ENCODE results near the gene PIGS.
"Not testable (repeated sequence)": the region's sequence is repeated elsewhere in the genome, so short reads cannot be mapped to it uniquely, and the experiment has no call there.

The PIGS gene

GRCh38 chr17:28530250-28530649, 41.1 kb downstream of the PIGS start:
- no peak for DNase-seq (ENCODE audit: low read depth, low spot score)

- DNase-seq (ENCODE audit: low read depth, low spot score) = no peak
These were observed 42.3 kb downstream of the PIGS start for GRCh38 chr17:28529013-28529400.

DNA sequence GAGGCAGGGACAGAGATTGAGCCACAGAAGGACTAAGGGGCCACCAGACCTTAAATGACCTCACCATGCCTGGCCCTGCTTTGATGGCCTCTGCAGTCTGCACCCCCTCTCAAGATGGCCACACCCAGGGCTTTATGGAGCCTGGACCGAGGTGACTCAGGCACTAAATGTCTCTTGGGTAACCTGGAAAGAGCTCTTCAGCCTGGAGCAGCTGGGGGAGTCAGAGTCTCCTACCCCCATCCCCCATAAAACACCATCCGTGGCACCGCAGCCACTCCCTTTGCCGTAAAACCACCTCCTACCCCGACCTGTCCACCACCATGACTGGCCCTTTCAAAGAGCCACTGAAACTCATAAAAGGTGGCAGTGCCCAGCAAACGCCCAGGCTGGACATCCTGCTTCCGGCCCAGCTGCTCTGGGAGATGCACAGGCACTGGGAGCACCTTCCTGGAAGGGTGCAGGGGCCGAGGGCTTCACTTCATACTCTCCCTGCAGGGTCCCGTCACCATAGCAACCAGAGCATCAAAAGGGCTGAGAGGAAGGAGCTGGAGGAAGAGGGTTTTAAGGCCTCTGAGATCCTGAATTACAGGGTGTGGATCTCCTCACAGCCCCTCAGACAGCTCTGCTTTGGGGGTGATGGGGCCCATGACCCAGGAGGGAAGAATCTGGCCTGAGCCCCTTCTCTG, 42.9 kb downstream of the PIGS start:
- no peak for DNase-seq (ENCODE audit: low read depth, low spot score)

- DNase-seq (ENCODE audit: low read depth, low spot score) = no peak
These were observed 43.5 kb downstream of the PIGS start for GRCh38 chr17:28527859-28528258.

DNA sequence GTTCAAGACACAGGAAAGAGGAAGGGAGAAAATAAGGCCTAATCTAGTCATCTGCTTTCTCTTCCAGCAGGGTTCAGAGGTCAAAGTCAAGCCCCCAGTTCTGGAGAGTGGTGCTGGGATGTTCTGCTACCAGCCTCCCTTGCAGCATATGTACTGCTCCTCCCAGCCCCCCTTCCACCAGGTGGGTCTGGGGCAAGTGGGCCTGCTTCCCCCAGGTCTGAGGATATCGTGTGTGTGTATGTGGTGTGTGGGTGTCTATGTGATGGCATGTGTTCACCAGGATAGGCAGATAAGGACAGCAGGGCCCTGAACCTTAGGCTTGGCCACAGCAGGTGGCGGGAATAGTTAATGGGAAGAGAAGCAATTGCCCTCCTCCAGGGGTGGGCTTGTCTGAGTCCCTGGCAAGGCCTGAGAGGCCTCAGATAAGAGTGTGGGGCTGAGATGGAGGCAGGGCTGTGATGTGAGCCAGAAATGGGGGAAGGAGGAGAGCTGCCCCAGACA, 44.1 kb downstream of the PIGS start:
- no peak for DNase-seq (ENCODE audit: low read depth, low spot score)

GRCh38 chr17:28526381-28526780, 44.9 kb downstream of the PIGS start:
- DNase-seq (ENCODE audit: low read depth, low spot score) = no peak

GRCh38 chr17:28524476-28525424, 46.6 kb downstream of the PIGS start:
- DNase-seq (ENCODE audit: low read depth, low spot score) = no peak

- no peak for DNase-seq (ENCODE audit: low read depth, low spot score)
These were observed 47.4 kb downstream of the PIGS start for GRCh38 chr17:28523876-28524275.

DNA sequence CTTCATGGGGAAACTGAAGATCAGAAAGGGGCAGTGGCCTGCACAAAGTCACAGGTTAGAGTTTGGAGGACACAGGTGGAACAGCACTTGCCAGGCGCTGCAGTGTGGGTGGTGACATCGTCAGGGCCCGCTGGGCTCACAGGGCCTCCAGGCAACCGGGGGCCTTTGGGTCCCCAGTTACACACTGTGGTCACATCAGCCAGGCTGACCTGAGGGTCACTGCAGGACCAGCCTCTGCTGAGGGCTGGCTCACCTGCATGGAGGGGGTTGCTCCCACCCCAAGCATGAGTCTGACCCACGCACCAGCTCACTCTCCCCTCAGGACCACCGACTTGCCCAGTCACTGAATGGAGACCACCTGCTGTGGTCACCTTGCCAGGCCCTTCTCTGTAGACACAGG, 48.1 kb downstream of the PIGS start:
- DNase-seq (ENCODE audit: low read depth, low spot score) = no peak

- not testable (repeated sequence) for DNase-seq (ENCODE audit: low read depth, low spot score)
These were observed 49.0 kb downstream of the PIGS start for GRCh38 chr17:28522281-28522680.

DNA sequence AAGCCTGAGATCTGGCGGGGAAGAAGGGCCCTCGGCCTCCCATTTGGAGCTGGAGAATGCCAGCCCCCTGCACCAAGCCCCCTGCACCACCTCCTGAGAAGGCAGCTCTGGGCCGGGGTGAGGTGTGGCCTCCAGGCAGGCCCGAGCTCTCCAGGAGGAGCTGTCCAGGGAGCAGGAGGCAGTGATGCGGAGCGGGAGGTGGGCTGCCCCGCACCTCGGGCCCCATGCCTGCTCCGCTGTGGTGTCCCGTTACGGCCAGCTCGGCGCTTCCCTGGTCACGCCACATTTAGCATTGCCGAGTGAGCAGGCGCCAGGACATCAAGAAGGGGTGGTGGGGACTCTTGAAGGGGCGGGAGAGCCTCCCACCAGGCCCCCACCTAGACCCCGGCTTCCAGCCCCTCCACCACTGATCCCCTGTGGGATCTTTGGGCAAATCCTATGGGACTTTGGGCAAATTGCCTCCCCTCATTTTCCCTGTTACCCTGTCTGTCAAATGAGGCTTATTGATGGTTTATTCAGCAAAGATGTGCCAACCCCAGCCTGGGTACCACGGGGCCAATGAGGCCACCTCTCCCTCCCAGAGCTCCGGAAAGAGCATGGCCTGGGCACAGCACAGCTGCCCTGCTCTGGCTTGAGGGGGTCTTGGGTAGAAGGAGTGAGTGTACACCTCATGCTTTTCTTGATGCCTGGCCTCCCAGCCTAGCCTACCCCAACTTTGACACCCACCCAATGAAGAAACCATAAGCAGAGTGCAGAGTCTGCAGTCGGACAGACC, 49.8 kb downstream of the PIGS start:
- no peak for DNase-seq (ENCODE audit: low read depth, low spot score)

DNA sequence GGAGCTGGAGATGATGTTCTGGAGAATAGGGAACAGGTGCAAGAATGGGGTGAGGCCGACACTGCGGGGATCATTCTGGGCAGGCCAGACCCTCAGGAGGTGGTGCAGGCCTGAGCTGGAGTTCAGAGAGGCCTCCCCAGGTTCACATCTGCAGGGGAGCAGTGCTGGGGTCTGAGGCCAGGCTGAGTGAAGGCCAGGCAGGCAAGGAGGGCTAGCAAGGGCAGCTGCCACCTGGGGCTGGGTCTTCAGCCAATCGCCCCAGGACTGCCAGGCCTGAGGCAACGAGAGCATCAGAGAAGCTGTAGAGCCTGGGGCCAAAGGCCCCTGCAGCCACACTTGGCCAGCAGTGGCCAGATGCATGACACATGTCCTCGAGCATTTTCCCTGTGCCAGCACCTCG, 50.6 kb downstream of the PIGS start:
- DNase-seq (ENCODE audit: low read depth, low spot score) = no peak

GRCh38 chr17:28519236-28519635, 52.1 kb downstream of the PIGS start:
- DNase-seq (ENCODE audit: low read depth, low spot score) = no peak

- no peak for DNase-seq (ENCODE audit: low read depth, low spot score)
These were observed 52.7 kb downstream of the PIGS start for GRCh38 chr17:28518578-28518977.

GRCh38 chr17:28518132-28518531, 53.2 kb downstream of the PIGS start:
- DNase-seq (ENCODE audit: low read depth, low spot score) = no peak

DNA sequence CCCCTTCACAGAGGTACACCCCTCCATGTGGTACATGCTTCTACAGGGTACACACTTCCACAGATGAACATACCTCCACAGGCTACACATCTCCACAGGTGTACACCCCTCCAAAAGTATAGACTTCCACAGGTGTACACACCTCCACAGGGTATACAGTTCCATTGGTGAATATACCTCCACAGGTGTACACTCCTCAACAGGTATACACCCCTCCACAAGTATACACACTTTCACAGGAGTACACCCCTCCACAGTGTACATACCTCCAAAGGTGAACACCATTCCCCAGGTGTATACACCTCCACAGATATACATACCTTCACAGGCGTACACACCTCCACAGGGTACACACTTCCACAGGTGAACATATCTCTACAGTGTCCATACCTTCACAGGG, 55.8 kb downstream of the PIGS start:
- no peak for DNase-seq (ENCODE audit: low read depth, low spot score)

DNA sequence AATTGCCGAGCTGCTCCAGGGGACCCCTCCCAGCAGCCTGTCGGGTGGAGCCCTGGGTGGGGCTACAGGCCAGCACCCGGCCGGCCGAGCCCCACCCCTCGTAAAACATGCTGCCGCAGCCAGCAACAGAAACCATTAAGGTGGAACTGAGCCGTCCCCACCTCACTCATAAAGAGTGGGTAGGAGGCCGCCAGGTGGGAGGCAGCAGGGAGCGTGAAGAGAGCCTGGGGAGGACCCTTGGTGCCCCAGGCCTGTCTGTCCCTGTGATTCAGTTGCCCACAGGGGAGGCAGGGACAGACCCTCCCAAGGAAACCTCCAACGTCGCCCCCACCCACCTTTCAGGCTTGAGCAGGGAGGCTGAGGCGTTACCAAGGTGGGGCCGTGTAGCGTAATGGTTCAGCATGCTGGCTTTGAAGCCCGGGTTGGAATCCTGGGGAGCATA, 56.7 kb downstream of the PIGS start:
- DNase-seq (ENCODE audit: low read depth, low spot score) = no peak

DNA sequence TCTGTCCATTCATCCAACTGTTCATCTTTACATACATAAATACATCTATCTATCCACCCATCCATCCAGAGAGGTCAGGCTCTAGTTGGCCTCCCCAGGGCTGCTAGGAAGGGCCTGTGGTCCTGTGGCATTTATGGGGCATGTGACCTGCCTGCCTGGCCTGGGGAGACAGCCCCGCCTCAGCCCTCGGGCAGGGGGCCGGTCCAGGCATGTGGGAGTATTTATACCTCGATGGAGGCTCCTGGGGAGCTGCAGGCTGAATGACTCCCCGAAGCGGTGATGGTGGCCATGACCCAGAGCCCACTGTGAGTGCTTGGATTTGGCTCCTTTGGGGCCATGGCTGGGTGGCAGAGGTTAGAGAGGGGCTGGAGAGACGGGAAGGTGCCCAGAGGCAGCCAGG, 57.8 kb downstream of the PIGS start:
- no peak for DNase-seq (ENCODE audit: low read depth, low spot score)

DNA sequence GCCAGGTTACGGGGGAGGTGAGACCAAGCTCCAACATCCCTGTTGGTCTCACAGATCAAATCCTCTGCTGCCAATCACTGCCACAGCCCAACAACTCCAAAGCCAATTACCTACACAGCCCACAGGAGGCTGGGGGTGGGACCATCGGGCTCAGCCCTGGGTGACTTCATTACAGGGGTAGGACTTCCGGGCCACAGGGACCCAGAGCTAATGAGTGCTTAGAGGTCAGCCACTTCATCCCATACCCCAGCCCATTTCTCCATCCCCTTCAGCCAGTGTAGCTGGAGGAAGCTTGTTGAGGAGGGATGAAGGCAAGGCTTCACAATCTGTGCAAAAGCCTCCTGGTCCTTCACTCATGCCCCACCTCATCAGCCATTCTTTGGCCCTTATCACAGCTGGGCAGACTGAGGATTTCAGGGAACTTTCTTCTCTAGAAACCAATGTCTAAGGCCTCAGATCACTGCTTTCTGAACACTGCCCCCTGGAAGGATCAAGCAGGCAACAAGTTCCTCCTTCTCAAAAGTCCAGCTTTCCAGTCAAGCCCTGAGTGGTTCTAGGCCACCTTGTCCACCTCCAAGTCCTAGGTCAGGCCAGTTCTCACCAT, 59.4 kb downstream of the PIGS start:
- DNase-seq (ENCODE audit: low read depth, low spot score) = no peak

GRCh38 chr17:28509789-28510188, 61.5 kb downstream of the PIGS start:
- DNase-seq (ENCODE audit: low read depth, low spot score) = no peak

GRCh38 chr17:28508211-28508724, 63.1 kb downstream of the PIGS start:
- DNase-seq (ENCODE audit: low read depth, low spot score) = no peak

Data from smooth muscle cell of the brain vasculature (primary cell).